SH-SY5Y (cell line): ENCODE data around the gene RAF1.

Source experiments
- GATA2 ChIP-seq: IDR thresholded peaks from 2 replicates; pipeline ENCODE4 v1.6.1; 2011; ENCODE audit warnings: mild to moderate bottlenecking, low read depth, low read length
- GATA3 ChIP-seq: IDR thresholded peaks from 2 replicates; pipeline ENCODE4 v1.6.1; 2011; ENCODE audit warnings: low read depth, mild to moderate bottlenecking, low read length, moderate library complexity

GRCh38 chr3:12561397-12561796 lies 102.5 kb downstream of the RAF1 start:
- TF ChIP-seq GATA2, result no peak
- no peak for TF ChIP-seq GATA3
